Thoracic aorta (tissue), 2 donors: ENCODE results near the gene C2CD3. TPM values are rescaled to one million over a fixed set of nuclear protein-coding genes. Genes with fewer than 3 reads are reported as not detected.

Experiments used
- ATAC-seq: fragments of 150-250 bp; one replicate; pipeline ENCODE4 v1.8.0; 2017; ENCODE audit warnings: low read depth; ENCODE audit not compliant: insufficient number of reproducible peaks, low FRiP score
- DNase-seq: peaks from one replicate; pipeline ENCODE4 v3.0.0-alpha.2; 2020; ENCODE audit warnings: low spot score
- H3K27ac ChIP-seq, 2 donors: fragments of 200-600 bp; sonication (generic); 1 replicate in 1 of 2; 2 replicates in 1 of 2; pipeline ENCODE4 v1.5.1; 2016; ENCODE audit warnings: mild to moderate bottlenecking in 2 of 2, moderate library complexity in 2 of 2
- H3K27me3 ChIP-seq: fragments of 200-600 bp; sonication (generic); replicated peaks from 2 replicates; pipeline ENCODE4 v1.6.0; 2016; ENCODE audit warnings: mild to moderate bottlenecking; ENCODE audit not compliant: insufficient read depth
- H3K36me3 ChIP-seq: fragments of 200-600 bp; sonication (generic); one replicate; pipeline ENCODE4 v1.5.1; 2016
- H3K4me1 ChIP-seq, 2 donors: fragments of 200-600 bp; sonication (generic); 1 replicate in 1 of 2; 2 replicates in 1 of 2; pipeline versions ENCODE4 v1.5.1 to v1.6.0; 2016; ENCODE audit warnings: low read depth in 2 of 2, mild to moderate bottlenecking in 1 of 2; ENCODE audit not compliant: control insufficient read depth in 1 of 2
- H3K4me3 ChIP-seq: fragments of 200-600 bp; sonication (generic); 2 replicates; pipeline ENCODE4 v1.5.1; 2016; ENCODE audit warnings: mild to moderate bottlenecking
- H3K9me3 ChIP-seq: fragments of 200-600 bp; sonication (generic); 2 replicates; pipeline ENCODE4 v1.5.1; 2016
- CTCF ChIP-seq: fragments of 200-600 bp; sonication (generic); IDR thresholded peaks from one replicate; pipeline ENCODE4 v1.5.1; 2019; ENCODE audit warnings: antibody characterized with exemption
- total RNA-seq, 2 donors: library from RNA; depleted of rRNA; stranded (reverse); fragments of >200 nt; gene quantifications; one replicate each; pipeline versions ENCODE4 v1.1.0 to v1.2.3, GENCODE V29; 2016

Gene C2CD3
- total RNA-seq, 2 donors from 2014 or later = 23.7 to 30.6 TPM

- Histone ChIP-seq H3K36me3 (no peaks in the 10 kb centered on the region), H3K9me3 (no peaks in the 10 kb centered on the region), H3K4me3 (no peak overlapping the region), H3K27me3 (no peaks in the 10 kb centered on the region), H3K27ac (no peak overlapping the region), H3K4me1 (peaks cover 7 to 15% of the 10 kb centered on the region in 2 donors)
- no peak for DNase-seq
- no peak for TF ChIP-seq CTCF
- ATAC-seq = no peak
These were observed 31.5 kb downstream of the C2CD3 start for GRCh38 chr11:74139151-74139918.

GRCh38 chr11:74138572-74138971 is 32.2 kb downstream of the C2CD3 start:
- no peaks in the 10 kb centered on the region for H3K9me3 ChIP-seq
- H3K4me1 ChIP-seq = peaks cover 7 to 15% of the 10 kb centered on the region in 2 donors
- no peak for TF ChIP-seq CTCF
- DNase-seq (no peak), ATAC-seq (no peak)
- no peaks in the 10 kb centered on the region for H3K27me3 ChIP-seq
- no peaks in the 10 kb centered on the region for H3K36me3 ChIP-seq
- H3K27ac ChIP-seq = peak overlapping the region in 1 of 2 donors; percentile 10
- no peak overlapping the region for H3K4me3 ChIP-seq

GRCh38 chr11:74138021-74138420 is 32.8 kb downstream of the C2CD3 start:
- Histone ChIP-seq H3K9me3 (no peaks in the 10 kb centered on the region), H3K36me3 (no peaks in the 10 kb centered on the region), H3K27ac (peak overlapping the region in 1 of 2 donors; percentile 10), H3K4me3 (no peak overlapping the region), H3K4me1 (peaks cover 7 to 15% of the 10 kb centered on the region in 2 donors), H3K27me3 (no peaks in the 10 kb centered on the region)
- ATAC-seq = no peak
- no peak for DNase-seq
- no peak for TF ChIP-seq CTCF

- DNase-seq = no peak
- no peak overlapping the region for H3K27ac ChIP-seq
- no peaks in the 10 kb centered on the region for H3K27me3 ChIP-seq
- H3K4me3 ChIP-seq = no peak overlapping the region
- ATAC-seq = no peak
- H3K4me1 ChIP-seq = peaks cover 7 to 15% of the 10 kb centered on the region in 2 donors
- H3K9me3 ChIP-seq = no peaks in the 10 kb centered on the region
- no peak for TF ChIP-seq CTCF
- H3K36me3 ChIP-seq = peaks cover 3% of the 10 kb centered on the region
These were observed 35.5 kb downstream of the C2CD3 start for GRCh38 chr11:74135127-74135840.

- H3K4me3 ChIP-seq = no peak overlapping the region
- peaks cover 7 to 15% of the 10 kb centered on the region in 2 donors for H3K4me1 ChIP-seq
- DNase-seq = no peak
- peaks cover 3% of the 10 kb centered on the region for H3K36me3 ChIP-seq
- no peaks in the 10 kb centered on the region for H3K27me3 ChIP-seq
- H3K27ac ChIP-seq = no peak overlapping the region
- no peak for TF ChIP-seq CTCF
- ATAC-seq = no peak
- no peaks in the 10 kb centered on the region for H3K9me3 ChIP-seq
These were observed 36.1 kb downstream of the C2CD3 start for GRCh38 chr11:74134661-74135060.
